SH-SY5Y (cell line): ENCODE measurements around the gene NTSR1.

ENCODE experiments used
- GATA2 ChIP-seq: IDR thresholded peaks from 2 replicates; pipeline ENCODE4 v1.6.1; 2011; ENCODE audit warnings: mild to moderate bottlenecking, low read depth, low read length
- GATA3 ChIP-seq: IDR thresholded peaks from 2 replicates; pipeline ENCODE4 v1.6.1; 2011; ENCODE audit warnings: low read depth, mild to moderate bottlenecking, low read length, moderate library complexity

DNA sequence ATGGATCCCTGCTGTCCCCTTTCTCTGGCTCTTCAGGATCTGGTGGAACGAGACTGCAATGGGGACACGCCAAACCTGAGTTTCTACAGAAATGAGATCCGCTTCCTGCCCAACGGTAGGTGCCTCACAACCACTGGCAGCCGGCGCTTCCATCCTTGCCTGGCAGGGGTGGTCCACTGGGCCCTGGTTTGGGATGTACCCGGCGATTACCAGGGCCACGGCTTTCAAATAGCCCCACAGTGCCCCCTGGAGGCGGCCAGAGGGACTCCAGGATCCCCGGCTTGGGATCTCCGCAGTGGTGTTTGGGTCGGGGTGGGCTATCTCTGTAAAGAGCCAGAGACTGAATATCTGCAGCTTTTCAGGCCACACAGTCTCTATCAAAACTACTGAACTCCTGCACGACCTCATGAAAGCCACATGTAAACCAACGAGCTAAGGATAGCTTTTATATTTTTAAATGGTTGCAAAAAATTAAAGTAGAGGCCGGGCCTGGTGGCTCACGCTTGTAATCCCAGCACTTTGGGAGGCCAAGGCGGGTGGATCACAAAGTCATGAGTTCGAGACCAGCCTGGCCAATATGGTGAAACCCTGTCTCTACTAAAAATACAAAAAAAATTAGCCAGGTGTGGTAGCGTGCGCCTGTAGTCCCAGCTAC is 99.7 kb downstream of the NTSR1 start:
- TF ChIP-seq GATA2 (no peak), GATA3 (no peak)
